Sigmoid colon (tissue), 4 donors: ENCODE results near the gene CES5A.

Source experiments
- EP300 ChIP-seq, 4 donors: sonication (generic); formaldehyde crosslinking; IDR thresholded peaks; one replicate each; pipeline ENCODE4 v1.6.1; 2017; ENCODE audit warnings: antibody characterized with exemption in 4 of 4
- POLR2A ChIP-seq, 2 donors: fragments of 450-650 bp; IDR thresholded peaks; one replicate each; pipeline ENCODE4 v1.6.1; 2016; ENCODE audit warnings: antibody characterized with exemption in 2 of 2, mild to moderate bottlenecking in 2 of 2, moderate library complexity in 2 of 2
- POLR2AphosphoS5 ChIP-seq, 4 donors: sonication (generic); formaldehyde crosslinking; IDR thresholded peaks; one replicate each; pipeline ENCODE4 v1.6.1; 2017; ENCODE audit warnings: antibody characterized with exemption in 4 of 4
- TF ChIP-seq, protein P1 (sequence below), 4 experiments: fragments of 450-650 bp in 3 of 4; fragments of 200-600 bp in 1 of 4; IDR thresholded peaks; one replicate each; pipeline ENCODE4 v1.5.1; 2016 to 2019; ENCODE audit warnings: antibody characterized with exemption in 4 of 4, mild to moderate bottlenecking in 3 of 4, moderate library complexity in 2 of 4

DNA sequence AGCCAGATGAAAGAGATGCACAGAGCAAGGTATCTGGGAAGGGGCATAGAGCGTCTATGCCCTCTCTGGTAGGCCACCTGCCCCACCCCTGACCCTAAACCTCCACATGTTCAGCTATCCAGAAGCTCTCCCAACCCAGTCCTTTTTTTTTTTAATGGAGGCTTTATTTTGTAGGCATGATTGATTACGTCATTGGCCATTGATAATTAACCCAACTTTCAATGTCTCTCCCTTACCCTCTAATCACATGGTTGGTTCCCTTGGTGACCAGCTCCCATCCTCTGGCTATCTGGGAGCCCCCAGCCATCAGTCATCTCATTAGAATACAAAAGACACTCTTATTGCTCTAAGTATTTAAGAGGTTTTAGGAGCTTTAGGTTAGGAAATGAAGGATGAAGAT is 14.3 kb upstream of the CES5A start:
- TF ChIP-seq, protein P1, sequence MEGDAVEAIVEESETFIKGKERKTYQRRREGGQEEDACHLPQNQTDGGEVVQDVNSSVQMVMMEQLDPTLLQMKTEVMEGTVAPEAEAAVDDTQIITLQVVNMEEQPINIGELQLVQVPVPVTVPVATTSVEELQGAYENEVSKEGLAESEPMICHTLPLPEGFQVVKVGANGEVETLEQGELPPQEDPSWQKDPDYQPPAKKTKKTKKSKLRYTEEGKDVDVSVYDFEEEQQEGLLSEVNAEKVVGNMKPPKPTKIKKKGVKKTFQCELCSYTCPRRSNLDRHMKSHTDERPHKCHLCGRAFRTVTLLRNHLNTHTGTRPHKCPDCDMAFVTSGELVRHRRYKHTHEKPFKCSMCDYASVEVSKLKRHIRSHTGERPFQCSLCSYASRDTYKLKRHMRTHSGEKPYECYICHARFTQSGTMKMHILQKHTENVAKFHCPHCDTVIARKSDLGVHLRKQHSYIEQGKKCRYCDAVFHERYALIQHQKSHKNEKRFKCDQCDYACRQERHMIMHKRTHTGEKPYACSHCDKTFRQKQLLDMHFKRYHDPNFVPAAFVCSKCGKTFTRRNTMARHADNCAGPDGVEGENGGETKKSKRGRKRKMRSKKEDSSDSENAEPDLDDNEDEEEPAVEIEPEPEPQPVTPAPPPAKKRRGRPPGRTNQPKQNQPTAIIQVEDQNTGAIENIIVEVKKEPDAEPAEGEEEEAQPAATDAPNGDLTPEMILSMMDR (IDR thresholded peaks at IDR 0.05), result no peak
- TF ChIP-seq POLR2A (IDR thresholded peaks at IDR 0.05), result no peak
- TF ChIP-seq POLR2AphosphoS5 (IDR thresholded peaks at IDR 0.05), result no peak
- TF ChIP-seq EP300 (IDR thresholded peaks at IDR 0.05), result no peak
